Glomerular visceral epithelial cell (primary cell): Measurements from ENCODE around the gene FASN.
A peak's percentile ranks its signal among the peaks of the same experiment; 100 is the strongest.
"Not testable (repeated sequence)": the region's sequence is repeated elsewhere in the genome, so short reads cannot be mapped to it uniquely, and the experiment has no call there.

Experiments used
- DNase-seq: peaks from one replicate; pipeline ENCODE4 v3.0.0-alpha.2; 2016; ENCODE audit errors: extremely low spot score

The FASN gene

DNA sequence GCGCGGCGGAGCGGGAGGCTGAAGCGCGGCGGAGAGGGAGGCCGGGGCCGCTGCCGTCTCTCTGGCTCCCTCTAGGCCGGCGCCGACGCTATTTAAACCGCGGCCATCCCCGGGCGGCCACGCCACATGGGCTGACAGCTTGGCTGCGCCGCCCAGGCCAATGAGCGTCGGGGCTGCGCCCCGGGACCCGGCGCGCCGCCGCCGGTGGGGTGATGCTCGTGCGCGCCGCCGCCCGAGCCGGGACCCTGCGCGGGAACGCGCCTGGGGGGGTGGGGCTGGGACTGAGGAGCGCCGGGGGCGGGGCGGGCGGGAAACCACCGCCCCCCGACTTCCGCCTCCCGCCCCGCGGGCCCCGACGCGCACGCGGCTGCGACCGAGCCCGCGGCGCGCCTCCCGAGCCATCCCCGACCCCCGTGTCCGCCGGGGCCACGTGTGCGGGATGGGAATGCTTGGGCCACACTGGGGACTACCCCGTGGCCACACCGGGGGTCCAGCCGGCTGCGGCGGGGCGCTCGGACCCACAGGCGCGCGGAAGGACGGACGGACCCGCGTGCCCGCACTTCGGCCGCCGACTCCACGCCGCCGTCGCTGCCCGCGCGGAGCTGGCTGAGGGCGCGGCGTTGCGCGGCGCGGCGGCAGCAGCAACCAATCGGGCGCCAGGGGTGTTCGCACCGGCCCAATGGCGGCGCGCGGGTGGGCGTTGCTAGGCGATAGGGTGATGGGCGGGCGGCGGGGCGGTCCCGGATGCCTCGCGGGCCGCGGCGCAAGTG, at the start of gene FASN:
Gene FASN (minus strand): TSS at position 68 of the 770 bp plus-strand sequence. CDS start 1,791 bp downstream, outside the sequence.
- DNase-seq: peak; percentile 97

DNA sequence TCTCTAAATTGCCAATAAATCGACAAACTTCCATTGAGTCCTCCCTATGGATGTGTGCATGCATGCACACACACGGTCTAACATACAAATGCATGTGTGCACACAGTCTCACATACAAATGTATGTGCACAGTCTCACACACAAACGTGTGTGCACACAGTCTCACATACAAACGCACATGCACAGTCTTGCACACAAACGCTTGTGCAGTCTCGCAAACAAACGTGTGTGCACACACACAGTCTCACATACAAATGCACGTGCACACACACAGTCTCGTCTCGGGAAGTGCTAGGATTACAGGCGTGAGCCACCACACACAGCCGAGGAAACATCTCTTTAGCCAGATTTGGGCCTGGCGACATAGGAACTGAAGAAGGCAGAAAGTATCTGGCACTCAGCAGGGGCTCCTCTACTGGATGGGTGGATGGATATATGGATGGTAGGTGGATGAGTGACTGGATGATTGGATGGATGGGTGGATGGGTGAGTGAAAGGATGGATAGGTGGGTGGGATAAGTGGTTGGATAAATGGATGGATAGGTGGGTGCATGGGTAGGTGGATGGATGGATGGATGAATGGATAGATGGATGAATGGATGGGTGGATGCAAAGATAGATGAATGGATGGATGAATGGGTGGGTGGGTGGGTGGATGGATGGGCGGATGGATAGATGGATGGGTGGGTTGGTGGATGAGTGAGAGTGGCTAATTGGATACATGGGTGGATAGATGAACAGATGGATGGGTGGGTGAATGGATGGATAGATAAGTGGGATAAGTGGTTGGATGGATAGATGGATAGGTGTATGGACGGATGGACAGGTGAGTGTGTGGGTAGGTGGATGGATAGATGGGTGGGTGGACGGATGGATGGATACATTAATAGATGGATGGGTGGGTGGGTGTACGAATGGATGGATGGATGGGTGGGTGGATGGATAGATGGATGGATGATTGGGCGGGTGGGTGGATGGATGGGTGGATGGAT, 48.9 kb upstream of the FASN start:
- no peak for DNase-seq

DNA sequence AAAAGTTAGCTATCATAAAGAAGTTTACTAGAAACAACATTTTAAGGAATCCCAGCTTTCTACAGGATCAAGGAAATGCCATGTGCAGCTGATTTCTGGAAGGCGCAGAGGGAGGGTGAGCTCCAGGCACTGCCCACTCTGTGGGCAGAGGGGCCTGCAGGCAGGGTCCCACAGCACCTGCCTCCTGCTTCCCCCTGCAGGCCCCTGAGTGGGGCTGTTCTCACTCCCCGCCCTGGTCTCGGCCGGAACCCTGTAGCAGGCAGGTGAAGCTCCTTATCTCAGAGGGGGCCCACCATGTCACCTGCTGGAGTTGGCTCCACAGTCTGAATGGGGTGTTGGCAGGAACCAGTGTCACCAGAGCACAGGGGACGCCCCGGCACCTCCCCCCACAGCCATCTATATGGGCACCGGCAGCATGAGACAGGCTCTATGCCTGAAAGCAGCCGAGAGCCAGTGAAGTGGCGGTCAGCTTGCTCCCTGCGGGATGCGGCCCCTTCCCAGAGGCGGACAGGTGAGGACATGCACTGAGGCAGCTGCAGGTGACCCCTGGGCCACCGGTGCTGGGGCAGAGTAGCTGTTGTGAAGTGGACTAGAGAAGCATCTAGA, 47.6 kb upstream of the FASN start:
- no peak for DNase-seq

DNA sequence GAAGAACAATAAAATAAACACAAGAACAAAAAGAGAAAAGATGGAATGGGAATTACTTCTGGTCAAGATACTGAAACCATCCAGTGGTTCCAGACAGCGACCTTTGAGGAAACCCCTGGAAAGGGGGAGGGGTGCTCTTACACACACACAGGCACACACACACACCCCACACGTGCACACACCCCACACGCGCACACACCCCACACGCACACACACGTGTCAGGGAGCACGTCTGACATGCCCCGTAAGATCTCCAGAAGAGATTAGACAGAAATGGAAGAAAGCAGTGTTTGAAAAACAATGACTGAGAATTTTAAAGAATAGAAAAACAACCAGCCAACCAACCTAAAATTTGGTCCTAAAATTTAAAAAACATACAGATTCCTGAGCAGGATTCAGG, 45.3 kb upstream of the FASN start:
- no peak for DNase-seq

DNA sequence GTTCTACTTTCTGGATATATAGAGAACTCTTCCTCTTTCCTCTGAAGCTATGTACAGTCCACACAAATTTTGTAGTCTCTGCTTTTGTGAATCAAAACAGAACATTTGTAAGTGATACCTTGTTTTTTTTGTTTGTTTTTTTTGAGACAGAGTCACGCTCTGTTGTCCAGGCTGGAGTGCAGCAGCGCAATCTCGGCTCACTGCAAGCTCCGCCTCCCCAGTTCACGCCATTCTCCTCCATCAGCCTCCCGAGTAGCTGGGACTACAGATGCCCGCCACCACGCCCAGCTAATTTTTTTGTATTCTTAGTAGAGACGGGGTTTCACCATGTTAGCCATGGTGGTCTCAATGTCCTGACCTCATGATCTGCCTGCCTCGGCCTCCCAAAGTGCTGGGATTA, 41.9 kb upstream of the FASN start:
- DNase-seq: not testable (repeated sequence)

DNA sequence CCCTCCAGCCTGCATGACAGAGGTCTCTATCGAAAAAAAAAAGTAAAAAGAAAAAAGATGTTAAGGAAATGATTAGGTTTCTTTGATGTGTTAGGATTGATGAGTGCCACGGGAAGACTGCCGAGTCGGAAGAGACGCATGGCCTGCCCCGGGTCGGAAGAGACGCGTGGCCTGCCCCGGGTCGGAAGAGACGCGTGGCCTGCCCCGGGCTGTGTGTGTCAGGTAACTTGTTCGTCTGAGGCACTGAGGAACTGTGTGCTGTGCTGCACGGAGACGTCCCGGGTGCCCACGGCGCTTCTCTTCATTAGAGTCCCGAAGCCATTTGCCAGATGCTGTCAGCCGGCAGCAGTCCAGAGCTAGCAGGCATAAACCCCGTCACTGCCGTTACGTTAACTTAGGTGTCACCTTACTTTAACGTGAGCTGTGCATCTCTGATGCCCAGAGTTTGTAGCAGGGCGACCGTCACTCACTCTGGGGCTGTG, 40.5 kb upstream of the FASN start:
- no peak for DNase-seq

DNA sequence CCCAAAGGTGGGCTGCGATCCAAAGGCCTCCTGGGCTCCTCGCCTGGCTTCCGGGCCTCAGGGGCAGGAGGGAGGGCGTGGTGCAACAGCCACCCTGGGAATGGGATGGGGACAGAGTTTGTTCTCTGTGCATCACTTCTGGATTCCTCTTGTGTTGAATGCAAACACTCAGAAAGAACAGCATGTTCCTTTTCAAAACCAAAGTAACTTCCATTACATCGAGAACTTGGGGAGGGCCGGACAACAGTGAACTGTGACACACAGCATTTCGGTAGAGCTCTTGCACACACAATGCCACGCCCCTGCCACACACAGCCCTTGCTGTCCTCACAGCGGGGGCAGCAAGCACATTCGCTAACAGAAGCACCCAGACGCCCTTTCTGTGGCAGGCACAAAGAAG, 36.1 kb upstream of the FASN start:
- DNase-seq: no peak

DNA sequence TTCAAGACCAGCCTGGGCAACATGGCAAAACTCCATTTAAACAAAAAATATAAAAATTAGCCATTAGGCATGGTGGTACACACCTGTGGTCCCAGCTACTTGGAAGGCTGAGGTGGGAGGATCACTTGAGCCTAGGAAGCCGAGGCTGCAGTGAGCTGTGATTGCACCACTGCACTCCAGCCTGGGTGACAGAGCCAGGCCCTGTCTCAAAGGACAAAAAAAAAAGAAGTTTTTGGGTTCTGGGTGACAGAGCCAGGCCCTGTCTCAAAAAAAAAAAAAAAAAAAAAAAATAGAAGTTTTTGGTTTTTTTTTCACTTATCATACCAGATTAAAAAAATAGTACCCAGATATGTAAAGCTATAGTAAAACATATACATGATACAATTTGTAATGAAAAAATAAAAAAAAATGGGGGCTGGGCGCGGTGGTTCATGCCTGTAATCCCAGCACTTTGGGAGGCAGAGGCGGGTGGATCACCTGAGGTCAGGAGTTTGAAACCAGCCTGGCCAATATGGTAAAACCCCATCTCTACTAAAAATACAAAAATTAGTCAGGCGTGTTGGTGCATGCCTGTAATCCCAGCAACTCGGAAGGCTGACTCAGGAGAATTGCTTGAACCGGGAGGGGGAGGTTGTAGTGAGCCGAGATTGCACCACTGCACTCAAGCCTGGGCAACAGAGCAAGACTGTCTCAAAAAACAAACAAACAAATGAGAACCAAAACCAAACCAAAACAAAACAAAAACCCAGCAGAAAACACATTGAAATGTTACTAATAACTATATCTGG, 35.3 kb upstream of the FASN start:
- DNase-seq: peak; percentile 50

DNA sequence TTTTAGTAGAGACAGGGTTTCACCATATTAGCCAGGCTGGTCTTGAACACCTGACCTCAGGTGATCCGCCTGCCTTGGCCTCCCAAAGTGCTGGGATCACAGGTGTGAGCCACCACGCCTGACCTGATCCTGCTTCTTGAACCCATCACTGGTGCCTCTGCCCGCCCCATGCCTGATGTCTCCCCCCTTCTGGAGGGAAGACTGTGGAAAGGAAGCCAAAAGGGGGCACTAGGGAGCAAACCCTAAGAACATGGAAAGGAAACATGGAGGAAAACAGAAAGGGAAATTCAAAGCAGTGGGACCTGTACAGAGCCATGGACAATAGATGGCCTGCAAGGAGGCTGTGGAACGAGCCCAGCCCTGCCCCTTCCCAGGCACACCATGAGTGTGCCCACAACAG, 31.1 kb upstream of the FASN start:
- no peak for DNase-seq

DNA sequence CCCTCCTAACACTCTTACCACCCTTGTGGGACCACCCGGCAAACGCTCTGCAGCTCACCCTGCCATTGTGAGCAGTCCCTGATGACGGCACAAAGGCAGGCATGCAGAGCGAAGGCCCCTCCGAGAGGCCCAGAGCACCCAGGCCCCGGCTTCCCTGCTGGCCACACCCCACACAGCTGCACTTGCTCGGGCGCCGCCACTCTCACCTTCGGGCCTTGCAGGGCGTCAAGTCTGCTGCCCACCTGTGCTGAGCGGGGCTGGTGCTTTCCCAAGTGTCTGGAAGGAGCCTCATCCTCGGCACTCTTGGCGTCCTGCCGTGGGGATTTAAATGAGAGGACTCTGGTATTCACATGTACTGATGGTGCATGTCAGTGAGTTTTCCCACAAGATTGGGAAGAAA, 30.3 kb upstream of the FASN start:
- no peak for DNase-seq

DNA sequence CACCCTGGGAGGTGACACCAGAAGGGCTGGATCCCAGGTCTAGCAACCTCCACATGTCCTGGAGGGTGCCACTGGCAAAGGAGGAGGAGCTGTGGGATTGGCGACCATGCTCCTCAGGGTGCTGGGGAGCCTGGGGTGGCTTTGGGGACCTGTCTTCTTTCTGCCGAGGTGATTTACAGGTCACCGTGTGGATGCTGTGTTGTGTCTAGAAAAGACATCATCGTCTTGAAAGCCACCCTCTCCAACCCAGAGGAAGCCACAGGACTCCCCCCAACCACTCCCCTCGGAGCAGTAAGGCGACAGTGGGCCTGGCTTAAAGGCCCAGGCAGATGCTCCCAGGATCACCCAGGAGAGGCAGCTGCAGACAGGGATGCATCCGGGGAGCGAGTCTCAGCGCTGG, 29.7 kb upstream of the FASN start:
- no peak for DNase-seq

DNA sequence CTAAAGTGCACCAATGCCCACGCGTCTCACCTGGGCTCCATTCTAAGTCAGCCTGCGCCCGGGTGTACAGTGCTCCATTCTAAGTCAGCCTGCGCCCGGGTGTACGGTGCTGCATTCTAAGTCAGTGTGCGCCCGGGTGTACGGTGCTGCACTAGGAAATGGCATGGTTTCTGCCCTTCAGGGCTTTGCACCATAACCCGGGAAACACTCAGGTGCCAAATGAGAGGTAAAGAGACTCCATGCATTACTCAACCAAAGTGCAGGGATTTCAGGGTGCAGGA, 29.2 kb upstream of the FASN start:
- DNase-seq: no peak

DNA sequence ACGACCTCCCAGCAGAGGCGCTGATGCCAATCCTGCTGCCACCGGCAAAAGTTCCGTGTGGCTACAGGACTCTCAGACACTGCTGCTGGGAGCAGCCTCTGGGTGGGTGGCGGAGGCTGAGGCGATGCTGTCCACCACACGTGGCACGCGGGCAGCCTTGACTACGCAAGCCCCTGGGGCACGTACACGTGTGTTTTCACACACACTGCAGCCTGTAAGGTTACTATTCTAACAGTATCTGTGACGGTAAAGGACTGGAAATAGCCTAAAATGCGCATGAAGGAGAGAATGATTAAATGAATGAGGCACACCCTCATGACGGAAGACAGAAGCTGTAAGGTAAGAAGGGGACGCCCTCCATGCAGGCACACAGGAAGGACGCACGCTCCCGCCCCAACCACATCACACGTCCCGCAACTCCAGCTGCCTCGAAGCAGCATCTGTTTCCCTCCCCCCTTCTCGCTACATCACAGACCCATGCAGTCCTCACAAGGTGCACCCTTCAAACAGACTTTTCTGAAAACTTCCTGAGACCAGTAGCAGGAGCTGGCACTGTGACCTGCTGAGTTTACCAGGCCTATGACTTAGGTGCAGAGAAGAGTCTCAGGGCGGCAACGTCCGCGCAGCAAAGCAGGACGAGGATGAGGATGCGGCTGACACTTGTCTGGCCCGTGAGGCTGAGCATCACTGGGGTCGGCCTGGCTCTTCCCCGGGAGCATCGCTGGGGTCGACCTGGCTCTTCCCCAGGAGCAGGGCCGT, 28.7 kb upstream of the FASN start:
- DNase-seq: no peak

DNA sequence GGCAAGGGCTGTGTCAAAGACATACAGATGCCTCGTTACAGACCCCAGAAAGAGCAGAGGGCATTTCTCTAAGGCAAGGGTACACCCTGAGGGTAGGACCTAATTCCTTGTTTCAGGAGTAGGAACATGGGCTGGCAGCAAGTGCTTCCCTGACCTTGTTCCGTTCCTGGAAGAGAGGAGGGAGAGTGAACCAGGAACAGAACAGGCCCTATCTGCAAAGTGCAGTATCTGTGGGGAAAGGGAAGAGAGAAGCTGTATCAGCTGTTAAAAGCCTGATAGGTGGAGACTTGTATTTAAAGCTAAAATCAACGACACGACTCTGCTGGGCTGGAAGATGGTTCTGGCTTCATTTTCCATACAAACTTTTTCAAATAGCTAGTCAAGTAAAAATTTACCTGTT, 26.1 kb upstream of the FASN start:
- DNase-seq: no peak

DNA sequence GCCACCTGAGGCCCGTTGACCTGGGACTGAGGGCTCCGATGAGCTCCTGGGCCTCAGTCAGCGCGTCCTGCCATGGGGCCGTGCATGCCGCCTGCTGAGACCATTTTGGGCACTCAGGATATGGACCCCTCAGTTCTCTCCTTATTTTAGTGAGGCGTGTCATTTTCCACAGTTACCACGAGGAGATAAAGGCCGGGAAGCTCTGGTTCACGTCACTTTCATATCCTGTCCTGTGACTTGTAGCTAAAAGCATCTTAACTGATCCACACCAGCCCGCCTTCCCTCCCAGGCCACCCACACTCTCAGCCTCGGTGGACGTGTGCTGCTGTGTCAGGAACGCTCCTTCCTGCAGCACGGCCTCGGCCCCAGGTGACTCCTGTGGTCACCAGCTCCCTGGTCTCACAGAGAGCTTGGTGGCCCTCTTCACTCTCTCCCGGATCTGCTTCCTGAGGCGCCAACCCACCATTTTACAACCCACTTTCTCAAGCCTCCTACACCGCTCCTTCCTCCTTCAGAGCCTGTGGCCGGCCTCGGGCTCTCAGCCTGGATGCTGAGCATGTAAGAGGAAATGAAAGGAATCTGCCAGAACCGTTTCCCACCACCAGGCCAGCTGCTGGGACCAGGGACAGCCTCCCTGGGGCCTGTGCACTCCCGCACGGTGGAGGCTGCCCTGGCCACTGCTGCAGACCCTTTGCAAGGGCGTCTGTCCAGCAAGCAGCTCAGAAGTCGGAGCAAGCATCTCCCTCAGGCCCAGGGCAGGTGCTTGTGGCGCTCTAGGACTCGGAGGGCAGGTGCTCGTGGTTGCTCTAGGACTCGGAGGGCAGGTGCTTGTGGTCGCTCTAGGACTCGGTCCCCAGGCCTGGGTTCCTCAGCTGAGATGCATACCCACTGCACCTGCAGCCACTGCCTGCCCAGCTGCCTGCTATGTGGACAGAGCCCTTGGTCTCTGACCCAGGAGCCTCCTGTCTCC, 23.9 kb upstream of the FASN start:
- DNase-seq: no peak

DNA sequence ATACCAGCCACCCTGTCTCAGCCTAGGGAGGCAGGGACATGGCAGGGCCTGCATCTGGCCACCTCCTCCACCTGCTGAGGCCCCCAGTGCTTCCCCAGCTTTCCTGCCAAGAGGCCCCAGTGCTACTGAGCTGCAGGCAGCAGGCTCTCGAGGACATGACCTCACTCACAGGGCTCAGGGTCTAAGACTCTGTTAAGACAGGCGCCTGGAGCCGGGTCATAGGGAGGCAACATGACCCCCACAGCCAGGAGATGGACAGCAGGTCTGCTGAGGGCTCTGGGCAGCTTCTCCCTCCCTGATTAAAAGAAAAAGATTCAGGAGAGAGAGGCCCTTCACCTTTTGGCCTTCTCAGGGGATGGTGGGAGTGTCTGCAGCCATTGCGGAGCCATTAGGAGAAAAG, 23.2 kb upstream of the FASN start:
- no peak for DNase-seq

DNA sequence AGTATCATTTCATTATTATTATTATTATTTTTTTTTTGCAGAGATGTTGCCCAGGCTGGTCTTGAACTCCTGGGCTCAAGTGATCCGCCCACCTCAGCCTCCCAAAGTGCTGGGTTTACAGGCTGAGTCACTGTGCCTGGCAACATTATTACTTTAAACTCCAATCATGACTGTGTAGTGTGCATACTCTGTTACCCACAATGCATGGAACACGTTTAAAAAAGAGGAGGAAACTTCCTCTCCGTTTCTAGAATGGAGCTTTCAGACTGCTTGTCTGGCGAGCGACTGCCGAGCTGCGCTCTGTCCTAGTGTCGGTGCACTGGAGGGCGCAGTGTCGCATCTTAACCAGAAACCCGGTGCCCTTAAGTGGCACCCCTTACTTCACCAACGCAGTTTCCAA, 22.1 kb upstream of the FASN start:
- no peak for DNase-seq

DNA sequence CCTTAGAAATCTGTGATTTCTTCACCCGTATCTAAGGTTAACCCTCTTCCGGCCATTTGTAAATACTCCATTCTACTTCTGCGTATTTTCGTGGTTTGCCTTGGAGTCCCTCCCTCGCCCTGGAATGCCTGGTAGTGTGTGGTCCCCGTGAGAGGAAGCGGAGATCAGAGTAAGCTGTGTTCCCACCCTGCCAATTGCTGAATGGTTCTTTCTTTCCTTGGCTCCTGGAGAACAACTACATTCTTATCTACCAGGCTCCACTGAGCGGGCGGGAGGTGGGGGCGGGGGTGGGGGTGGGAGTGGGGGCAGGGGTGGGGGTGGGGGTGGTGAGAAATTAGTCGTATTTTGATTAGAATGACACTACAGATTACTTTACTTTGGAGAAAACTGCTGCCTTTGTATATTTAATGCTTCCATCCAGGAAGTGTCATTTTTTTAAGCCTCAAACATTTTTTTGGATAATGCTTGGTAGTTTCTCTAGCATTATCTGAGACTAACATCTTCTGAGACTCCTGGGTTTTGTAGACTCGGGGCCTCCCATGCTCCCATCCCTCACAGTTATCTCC, 20.9 kb upstream of the FASN start:
- no peak for DNase-seq

DNA sequence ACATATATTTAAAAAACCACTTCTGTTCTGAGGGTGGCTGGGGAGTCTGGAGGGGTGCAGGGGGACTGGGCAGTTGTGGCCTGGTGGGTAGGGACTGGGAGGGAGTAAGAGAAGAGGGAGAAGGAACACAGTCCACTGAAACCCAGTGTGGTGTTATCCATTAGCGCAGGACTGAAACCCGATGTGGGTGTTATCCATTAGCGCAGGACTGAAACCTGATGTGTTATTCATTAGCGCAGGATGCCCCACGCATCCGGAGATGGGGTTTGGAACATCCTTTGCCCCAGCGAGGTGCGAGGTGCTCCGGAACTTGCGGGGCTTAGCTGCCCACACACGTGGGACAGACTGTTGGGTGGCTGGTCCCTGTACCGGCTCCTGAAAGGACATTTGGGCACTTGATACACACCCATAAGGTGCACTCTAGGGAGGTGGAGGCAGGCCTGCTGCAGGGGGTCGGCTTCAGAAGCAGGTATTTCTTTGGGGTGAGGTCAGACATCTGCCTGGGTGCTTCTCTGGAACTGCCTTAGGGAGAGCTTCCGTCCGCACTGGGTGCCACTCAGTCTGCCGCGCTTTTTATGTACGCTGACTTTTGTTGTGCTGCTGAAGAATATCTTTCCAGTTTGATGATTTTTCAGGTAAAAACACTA, 20.3 kb upstream of the FASN start:
- no peak for DNase-seq
